ENCODE measurements around the gene CNNM1.

The CNNM1 gene

DNA sequence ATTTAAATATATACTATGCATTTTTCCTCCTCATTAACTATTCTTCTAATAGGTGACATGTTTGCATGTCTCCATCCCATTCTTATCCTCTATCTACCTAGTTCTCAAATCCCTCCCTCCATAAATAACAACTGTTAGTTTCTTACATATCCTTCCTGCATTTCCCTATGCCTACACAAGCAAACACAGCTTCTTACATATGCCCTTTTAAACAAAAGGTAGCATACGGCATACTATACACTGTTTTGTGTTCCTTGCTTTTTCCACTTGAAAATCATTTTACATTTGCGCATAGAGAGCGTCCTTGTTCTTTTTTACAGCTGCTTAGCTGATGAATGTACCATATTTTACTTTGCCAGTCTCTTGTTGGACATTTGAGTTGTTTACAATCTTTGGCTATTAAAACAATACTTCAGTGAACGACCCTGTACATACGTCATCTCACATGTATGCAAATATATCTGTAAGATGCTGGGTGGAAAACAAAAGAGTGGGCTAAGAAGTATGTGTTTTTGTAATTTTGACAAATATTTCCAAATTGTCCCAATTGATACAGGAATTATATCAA is 93.5 kb downstream of the CNNM1 start:
- no peak for DNase-seq

GRCh38 chr10:99424656-99425055 is 95.5 kb downstream of the CNNM1 start:
- DNase-seq = no peak

- DNase-seq = no peak
Measured at GRCh38 chr10:99425204-99425603, 96.0 kb downstream of the CNNM1 start.

DNA sequence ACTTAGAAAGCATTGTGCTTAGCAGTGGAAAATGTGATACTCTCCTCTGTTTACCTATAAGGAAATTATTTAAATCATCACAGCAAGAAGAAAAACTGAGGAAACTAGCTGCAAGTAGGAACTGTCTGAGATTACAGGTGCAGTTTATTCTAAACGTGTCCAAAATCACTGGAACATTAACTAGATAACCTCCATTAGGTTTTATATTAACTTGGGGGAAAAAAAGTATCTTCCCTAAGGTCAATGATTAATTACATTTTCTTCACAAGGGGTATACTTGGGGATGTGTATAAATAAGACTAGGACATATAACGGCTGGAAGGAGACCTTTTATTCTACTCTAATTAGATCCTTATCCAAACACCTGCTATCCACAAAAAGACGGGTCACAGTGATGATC is 97.5 kb downstream of the CNNM1 start:
- no peak for DNase-seq

- no peak for DNase-seq
Measured at GRCh38 chr10:99427566-99428190, 98.5 kb downstream of the CNNM1 start.

- DNase-seq = no peak
Measured at GRCh38 chr10:99429517-99430095, 100.5 kb downstream of the CNNM1 start.

GRCh38 chr10:99430116-99430450 is 100.9 kb downstream of the CNNM1 start:
- no peak for DNase-seq

DNA sequence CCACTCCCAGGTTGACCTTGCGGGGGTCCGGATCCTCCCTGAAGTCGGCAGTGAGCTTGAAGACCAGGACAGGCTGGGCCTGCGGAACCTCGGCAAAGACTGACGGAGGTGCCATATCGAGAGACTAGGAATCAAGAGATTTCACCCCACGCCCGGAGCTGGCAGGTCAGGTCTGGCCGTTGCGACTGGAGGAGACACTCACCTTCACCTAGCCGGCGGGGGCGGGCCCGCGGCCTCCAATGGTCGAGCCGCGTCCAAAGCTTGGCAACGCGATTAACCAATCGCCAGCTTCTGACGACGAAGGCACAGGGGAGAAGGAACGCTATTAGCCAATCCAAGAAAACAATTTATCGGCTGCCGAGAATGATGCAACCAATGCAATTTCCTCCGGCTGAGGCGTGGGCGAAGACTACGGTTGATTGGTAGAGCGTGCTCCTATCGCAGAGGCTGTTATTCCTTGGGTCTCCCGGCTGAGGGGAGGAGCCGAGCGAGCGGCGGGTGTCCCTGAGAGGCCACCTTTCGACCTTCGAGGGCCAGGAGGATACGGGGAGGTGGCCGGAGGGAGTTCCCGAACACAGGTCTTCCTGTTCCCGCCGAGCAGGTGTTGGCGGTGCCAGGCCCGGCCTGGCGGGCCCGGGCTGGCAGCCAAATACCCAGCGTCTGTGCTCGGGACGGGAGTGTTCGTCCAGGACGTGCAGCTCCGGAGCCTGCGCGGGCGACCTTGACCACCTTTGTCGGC is 101.5 kb downstream of the CNNM1 start, which contains the start of gene GOT1:
GOT1 (minus strand) TSS at position 174 of the 739 bp plus-strand sequence; CDS start at position 115, 59 bp downstream.
- peak; percentile 98 for DNase-seq

- peak; percentile 66 for DNase-seq
Measured at GRCh38 chr10:99431190-99431760, 102.1 kb downstream of the CNNM1 start.

DNA sequence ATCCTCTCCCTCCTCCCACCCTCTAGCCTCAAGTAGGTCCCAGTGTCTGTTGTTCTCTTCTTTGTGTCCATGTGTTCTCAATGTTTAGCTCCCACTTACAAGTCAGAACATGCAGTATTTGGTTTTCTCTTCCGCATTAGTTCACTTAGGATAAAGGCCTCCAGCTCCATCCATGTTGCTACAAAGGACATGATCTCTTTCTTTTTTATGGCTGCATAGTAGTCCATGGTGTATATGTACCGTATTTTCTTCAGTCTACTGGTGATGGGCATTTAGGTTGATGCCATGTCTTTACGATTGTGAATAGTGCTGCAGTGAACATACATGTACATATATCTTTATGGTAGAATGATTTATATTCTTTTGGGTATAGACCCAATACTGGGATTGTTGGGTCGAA is 102.9 kb downstream of the CNNM1 start:
- DNase-seq = no peak

DNA sequence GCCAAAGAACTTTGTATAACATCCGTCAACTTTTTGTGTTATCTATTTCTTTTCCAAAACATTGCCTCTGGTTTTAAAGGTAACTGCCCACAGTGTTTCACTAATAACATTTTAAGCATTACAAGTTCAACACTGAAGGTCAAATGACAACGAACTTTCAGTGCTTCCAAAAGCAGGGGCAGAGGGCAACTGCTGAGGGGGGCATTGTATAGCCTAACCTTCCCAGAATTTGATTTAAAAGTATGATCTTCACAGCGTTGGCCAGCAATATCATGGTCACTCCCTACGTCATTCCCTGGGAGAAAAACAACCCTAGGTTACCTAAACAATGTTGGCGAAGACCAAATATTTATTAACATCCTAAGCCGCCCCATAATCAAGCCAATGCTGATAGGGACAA is 103.7 kb downstream of the CNNM1 start:
- DNase-seq = no peak

DNA sequence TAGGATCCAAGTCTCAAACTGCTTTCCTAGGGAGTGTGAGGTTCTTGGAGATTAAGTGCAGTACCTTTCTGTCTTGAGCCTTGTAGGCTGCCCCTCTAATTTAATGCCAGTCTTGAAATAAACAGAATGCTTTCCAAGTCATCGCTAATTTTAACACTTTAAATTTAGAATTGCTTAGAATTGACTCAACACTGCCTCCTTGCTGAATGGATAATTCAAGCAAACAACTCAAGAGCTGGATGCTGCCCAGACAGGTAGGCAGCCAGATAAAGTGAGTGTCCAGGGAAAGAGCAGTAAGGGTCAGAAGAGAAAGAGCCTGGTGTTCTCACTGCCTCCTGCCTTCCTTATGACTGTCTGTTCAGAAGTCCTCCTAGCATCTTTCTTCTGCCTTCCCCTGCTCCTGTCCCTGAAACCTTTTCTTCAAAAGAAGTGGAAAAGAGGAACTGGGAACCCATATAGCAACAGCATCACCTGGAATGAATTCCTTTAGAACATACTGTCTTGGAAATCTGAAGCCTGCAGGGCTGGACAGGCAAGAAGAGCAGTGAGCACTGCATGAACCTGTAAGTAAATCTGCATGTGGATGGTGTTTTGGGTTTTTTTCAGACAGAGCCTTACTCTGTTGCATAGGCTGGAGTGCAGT is 104.3 kb downstream of the CNNM1 start:
- no peak for DNase-seq

DNA sequence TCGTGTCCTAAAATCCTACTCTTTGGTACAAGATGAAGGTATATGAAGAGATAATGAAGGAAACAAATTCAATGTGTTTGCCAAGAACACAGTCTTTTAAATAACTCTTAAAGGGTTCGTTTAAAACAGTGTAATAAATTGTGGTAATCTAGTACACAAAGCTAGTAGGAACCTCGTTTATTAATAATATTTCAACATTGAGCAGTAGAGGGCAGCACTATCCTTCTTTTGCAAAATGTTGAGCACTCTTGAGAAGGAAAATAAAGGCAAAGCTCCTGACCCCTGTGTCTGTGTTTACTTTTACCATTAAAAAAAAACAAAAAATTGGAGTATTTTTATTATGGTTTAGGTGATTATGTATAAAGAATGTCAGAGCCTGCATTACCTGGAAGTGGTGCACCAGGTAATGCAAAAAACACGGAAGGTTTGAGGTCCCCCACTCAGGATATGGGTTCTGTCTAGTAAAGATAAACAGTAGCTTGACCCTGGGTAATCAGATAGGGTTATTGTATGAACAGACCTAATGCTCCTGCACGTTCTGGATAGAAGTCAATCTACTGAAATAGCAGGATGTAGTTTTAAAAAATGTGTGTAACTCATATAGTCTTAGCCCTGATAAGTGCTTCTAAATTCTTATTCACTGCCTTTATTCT is 107.0 kb downstream of the CNNM1 start:
- no peak for DNase-seq

- no peak for DNase-seq
Measured at GRCh38 chr10:99438890-99439289, 109.7 kb downstream of the CNNM1 start.

DNA sequence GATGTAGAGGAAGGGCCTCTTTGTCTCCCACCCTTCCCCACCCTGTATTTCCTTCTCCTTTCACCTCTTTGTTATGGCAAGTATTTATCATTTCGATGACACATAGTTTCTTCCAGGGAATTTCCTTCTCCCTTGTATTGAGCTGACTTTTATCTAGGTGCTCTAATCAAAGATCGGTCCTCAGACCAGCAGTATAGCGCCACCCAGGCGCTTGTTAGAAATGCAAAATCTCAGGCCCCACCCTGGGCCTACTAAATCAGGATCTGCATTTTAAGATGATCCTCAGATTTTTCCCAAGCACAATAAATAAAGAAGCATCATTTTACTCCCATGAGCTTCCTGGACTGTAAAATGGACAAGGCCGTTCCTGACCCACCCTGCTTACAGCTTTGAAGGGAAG is 113.2 kb downstream of the CNNM1 start:
- no peak for DNase-seq

- no peak for DNase-seq
Measured at GRCh38 chr10:99443500-99443899, 114.3 kb downstream of the CNNM1 start.
